Endothelial cell of hepatic sinusoid (primary cell): ENCODE data around the gene PSMB1.
"Not testable (repeated sequence)": the region's sequence is repeated elsewhere in the genome, so short reads cannot be mapped to it uniquely, and the experiment has no call there.

Source experiments
- in situ Hi-C: cut with HindIII; loops from 2 replicates; pipeline ENCODE4 v1.10.0; 2017; ENCODE audit warnings: low sequenced_read_pairs

Gene PSMB1

GRCh38 chr6:170536671-170537070 lies 16.4 kb downstream of the PSMB1 start:
- in situ Hi-C loops: no loop called here

GRCh38 chr6:170535004-170535403 lies 18.1 kb downstream of the PSMB1 start:
- in situ Hi-C loops: no loop called here

- in situ Hi-C loops: no loop called here
These were observed 19.3 kb downstream of the PSMB1 start for GRCh38 chr6:170533792-170534191.

- in situ Hi-C loops: no loop called here
These were observed 20.1 kb downstream of the PSMB1 start for GRCh38 chr6:170532867-170533488.

- in situ Hi-C loops: no loop called here
These were observed 23.2 kb downstream of the PSMB1 start for GRCh38 chr6:170529839-170530469.

GRCh38 chr6:170527995-170528394 lies 25.1 kb downstream of the PSMB1 start:
- in situ Hi-C loops: not testable (repeated sequence)

GRCh38 chr6:170525795-170526194 lies 27.3 kb downstream of the PSMB1 start:
- in situ Hi-C loops: no loop called here

GRCh38 chr6:170524172-170524502 lies 29.0 kb downstream of the PSMB1 start:
- in situ Hi-C loops: no loop called here

GRCh38 chr6:170523256-170524171 lies 29.6 kb downstream of the PSMB1 start:
- in situ Hi-C loops: no loop called here

GRCh38 chr6:170522565-170523183 lies 30.4 kb downstream of the PSMB1 start:
- in situ Hi-C loops: no loop called here

- in situ Hi-C loops: no loop called here
These were observed 36.1 kb downstream of the PSMB1 start for GRCh38 chr6:170516783-170517616.

- in situ Hi-C loops: no loop called here
These were observed 38.2 kb downstream of the PSMB1 start for GRCh38 chr6:170514908-170515307.

- in situ Hi-C loops: no loop called here
These were observed 40.9 kb downstream of the PSMB1 start for GRCh38 chr6:170512249-170512648.

- in situ Hi-C loops: no loop called here
These were observed 42.5 kb downstream of the PSMB1 start for GRCh38 chr6:170510631-170511030.

GRCh38 chr6:170509723-170510018 lies 43.4 kb downstream of the PSMB1 start:
- in situ Hi-C loops: no loop called here

- in situ Hi-C loops: not testable (repeated sequence)
These were observed 44.0 kb downstream of the PSMB1 start for GRCh38 chr6:170508892-170509722.

GRCh38 chr6:170508275-170508674 lies 44.8 kb downstream of the PSMB1 start:
- in situ Hi-C loops: not testable (repeated sequence)

- in situ Hi-C loops: not testable (repeated sequence)
These were observed 45.4 kb downstream of the PSMB1 start for GRCh38 chr6:170507728-170508127.

- in situ Hi-C loops: no loop called here
These were observed 46.7 kb downstream of the PSMB1 start for GRCh38 chr6:170506446-170506845.

GRCh38 chr6:170505306-170505705 lies 47.8 kb downstream of the PSMB1 start:
- in situ Hi-C loops: no loop called here
